GM19397 (cell line): ENCODE results near the gene PLEKHM3.
"Not testable (repeated sequence)": the region's sequence is repeated elsewhere in the genome, so short reads cannot be mapped to it uniquely, and the experiment has no call there.

ENCODE experiments used
- ATAC-seq: cut with Tn5 transposase; IDR thresholded peaks from one replicate; pipeline ENCODE4 v1.9.1; 2021; ENCODE audit warnings: mild to moderate bottlenecking, moderate library complexity; ENCODE audit not compliant: unreplicated experiment

The PLEKHM3 gene

GRCh38 chr2:207926989-207927300 is 98.4 kb downstream of the PLEKHM3 start:
- no peak for ATAC-seq

- ATAC-seq = no peak
Measured at GRCh38 chr2:207926133-207926988, 99.0 kb downstream of the PLEKHM3 start.

GRCh38 chr2:207925601-207926000 is 99.7 kb downstream of the PLEKHM3 start:
- ATAC-seq = no peak

DNA sequence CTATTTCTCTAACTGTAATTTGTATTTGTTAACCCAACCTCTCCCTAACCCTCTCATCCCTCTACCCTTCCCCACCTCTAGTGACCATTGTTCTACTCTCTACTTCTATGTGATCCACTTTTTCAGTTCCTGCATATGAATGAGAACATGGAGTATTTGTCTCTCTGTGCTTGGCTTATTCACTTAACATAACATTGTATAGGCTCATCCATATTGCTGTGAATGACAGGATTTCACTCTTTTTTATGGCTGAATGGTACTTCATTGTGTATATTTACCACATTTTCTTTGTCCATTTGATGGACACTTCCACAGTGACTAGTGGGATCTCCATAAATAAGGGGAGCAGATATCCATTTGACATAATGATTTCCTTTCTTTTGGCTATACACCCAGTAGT is 103.7 kb downstream of the PLEKHM3 start:
- no peak for ATAC-seq

DNA sequence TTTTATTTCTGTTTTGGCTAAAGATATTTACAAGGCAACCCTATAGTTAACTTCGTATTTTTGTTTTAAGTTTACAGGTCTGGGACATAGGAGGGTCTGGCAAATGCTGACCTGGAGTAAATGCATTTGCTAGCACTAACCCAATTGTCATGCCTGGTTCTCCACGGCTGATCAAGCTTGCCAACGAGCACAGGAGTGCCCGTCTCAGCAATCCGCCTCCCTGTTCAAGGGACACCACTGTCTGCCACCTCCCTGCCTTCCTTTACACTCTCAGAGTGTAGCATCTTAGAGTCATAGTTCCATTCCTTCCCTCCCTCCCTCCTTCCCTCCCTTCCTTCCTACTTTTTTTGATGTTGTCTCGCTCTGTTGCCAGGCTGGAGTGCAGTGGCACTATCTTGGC is 104.6 kb downstream of the PLEKHM3 start:
- no peak for ATAC-seq

- ATAC-seq = no peak
Measured at GRCh38 chr2:207920321-207920720, 105.0 kb downstream of the PLEKHM3 start.

- ATAC-seq = no peak
Measured at GRCh38 chr2:207919164-207919919, 106.0 kb downstream of the PLEKHM3 start.

- no peak for ATAC-seq
Measured at GRCh38 chr2:207914716-207915115, 110.6 kb downstream of the PLEKHM3 start.

GRCh38 chr2:207913772-207914358 is 111.5 kb downstream of the PLEKHM3 start:
- no peak for ATAC-seq

GRCh38 chr2:207911856-207912255 is 113.5 kb downstream of the PLEKHM3 start:
- no peak for ATAC-seq

GRCh38 chr2:207911215-207911614 is 114.1 kb downstream of the PLEKHM3 start:
- ATAC-seq = no peak

DNA sequence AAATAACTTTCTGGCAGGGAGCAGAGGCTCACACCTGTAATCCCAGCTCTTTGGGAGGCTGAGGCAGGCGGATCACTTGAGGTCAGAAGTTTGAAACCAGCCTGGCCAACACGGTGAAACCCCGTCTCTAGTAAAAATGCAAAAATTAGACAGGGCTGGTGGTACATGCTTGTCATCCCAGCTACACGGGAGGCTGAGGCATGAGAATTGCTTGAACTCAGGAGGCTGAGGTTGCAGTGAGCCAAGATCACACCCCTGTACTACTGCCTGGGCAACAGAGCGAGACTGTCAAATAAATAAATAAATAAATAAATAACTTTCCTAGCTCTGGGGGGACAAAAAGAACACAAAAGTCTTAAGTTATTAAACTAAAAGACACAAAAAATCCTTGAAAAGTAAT is 118.8 kb downstream of the PLEKHM3 start:
- ATAC-seq = not testable (repeated sequence)

DNA sequence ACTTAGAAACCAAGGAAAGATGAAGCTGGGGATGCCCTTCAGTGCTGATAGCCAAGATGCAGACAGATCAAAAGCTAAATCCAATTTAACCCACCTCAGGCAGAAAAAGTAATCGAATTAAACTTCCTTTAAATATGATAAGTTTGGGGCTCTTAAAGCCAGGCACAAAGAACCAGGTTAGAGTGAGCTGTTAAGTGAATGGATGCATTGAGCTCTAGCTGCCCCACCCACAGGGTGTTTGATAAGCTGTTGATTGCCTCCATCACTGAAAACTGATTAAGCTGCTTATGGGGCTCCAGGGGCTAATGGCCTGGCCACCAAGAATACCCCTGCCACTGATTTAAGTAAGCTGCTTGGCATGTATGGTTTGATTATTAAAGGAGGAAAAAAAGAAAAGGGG is 119.8 kb downstream of the PLEKHM3 start:
- no peak for ATAC-seq

DNA sequence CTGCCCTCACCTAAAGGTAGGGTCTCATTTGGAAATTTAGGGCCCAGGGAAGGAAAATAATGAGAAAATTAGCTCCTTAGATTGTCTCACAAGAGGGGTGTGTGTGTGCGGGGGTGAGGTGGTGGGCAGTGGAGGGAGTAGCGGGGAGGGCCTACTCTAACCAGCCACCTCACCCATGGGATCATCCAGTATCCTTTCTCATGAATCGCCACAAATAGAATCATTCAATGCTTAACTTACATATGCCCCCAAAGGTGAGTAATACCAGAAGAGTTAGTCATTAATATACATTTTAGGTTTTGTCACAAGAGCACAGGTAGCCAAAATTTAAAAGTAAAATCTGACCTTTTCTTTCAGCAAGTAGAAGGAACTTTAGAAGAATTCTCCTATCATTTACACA is 122.1 kb downstream of the PLEKHM3 start:
- ATAC-seq = no peak

DNA sequence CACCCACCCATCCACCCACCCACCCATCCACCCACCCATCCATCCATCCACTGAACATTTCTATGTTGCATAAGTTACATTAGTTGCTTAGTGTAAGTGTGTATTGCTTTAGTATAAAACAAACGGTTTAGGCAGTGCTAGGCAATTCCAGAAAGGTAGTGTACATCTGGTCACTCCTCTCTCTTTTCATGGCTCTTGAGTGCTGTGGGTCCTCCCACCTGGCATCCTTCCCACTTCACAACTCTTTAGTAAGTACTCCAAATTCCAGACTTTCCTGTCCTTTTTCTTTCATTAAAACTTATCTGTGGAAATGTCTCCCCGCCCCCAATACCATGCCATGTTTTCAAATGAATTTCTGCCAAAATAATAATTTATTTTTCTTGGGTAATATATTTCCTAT is 122.5 kb downstream of the PLEKHM3 start:
- ATAC-seq = no peak

DNA sequence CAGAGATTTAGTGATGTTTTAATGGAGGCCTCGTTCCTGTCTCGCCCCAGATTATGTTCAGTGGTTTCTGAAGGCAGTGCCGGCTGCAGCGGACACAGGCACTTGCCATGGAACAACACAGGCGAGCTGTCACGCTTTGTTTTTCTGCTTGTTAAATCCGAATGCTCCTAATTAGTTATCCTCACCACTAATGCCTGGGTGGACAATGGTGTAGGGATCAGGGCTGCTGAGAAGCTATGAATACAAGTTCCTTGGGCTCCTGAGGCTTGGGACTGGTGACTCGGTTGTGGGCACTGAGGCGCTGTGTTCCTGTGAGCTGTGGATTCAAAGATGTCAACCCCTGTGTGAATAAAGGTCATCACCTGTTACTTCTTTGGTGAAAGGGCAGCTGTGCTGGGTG is 123.5 kb downstream of the PLEKHM3 start:
- ATAC-seq = no peak

DNA sequence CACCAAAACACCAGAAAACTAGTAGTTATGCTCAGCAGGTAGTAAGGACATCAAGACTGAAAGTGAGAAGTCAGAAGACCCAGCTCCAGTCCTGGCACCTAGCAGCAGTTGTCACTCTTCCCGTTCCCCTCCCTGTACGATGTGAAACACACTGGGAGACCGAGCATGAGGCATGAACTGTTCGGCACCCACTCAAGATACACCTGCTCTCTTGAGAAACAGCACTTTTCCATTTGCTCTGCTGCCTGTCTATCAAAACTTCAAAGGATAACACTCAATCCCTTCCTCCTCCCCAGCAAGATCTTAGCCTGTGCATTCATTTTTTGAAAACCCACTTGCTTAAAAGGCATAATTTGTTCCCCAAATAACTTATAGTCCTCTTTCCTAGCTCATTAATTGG is 123.9 kb downstream of the PLEKHM3 start:
- no peak for ATAC-seq

DNA sequence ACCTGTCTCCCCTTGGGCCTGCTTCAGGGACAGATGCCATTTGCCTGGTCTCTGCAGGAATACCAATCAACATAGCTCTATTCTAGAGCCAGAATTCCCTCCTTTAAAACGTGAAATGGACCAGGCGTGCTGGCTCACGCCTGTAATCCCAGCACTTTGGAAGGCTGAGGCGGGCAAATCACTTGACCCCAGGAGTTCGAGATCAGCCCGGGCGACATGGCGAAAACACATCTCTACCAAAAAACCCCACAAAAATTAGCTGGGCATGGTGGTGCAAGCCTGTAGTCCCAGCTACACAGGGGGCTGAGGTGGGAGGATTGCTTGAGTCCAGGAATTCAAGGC is 127.0 kb downstream of the PLEKHM3 start:
- no peak for ATAC-seq

GRCh38 chr2:207897541-207898353 is 127.6 kb downstream of the PLEKHM3 start:
- no peak for ATAC-seq

- no peak for ATAC-seq
Measured at GRCh38 chr2:207896525-207897285, 128.6 kb downstream of the PLEKHM3 start.
